22Rv1 (cell line): Measurements from ENCODE around the gene CISD1.

Experiments used
- H3K27ac ChIP-seq: fragments of 450-650 bp; 2 replicates; pipeline ENCODE4 v1.5.1; 2017
- CTCF ChIP-seq: fragments of 450-650 bp; IDR thresholded peaks from 2 replicates; pipeline ENCODE4 v1.5.1; 2017; ENCODE audit warnings: mild to moderate bottlenecking
- ZFX ChIP-seq: fragments of 450-650 bp; IDR thresholded peaks from 2 replicates; pipeline ENCODE4 v1.6.1; 2017; ENCODE audit warnings: antibody characterized with exemption, borderline replicate concordance

The CISD1 gene

DNA sequence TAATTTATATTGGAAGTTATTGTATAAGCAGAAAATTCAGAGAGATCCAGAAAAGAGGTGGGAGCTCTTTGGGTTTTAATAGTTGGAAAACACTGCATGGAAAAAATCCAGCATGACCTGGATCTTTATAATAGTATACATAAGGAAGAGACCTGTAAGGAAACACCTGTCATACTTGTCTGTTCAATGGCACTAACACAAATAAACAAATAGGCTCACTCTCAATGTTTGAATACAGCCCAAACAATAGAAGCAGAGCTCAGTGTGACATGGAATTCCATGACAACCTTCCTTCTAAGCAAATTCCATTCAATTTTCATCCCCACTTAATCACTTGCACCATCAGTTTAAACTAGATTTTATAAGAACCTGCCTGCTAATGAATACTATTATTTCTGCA, 31.7 kb downstream of the CISD1 start:
- TF ChIP-seq CTCF: no peak
- no peak for TF ChIP-seq ZFX

GRCh38 chr10:58302254-58302653, 33.3 kb downstream of the CISD1 start:
- no peak for TF ChIP-seq ZFX
- no peak for TF ChIP-seq CTCF
- no peak overlapping the region for H3K27ac ChIP-seq

More for the DNA sequence above, 31.7 kb downstream of the CISD1 start:
- no peak overlapping the region for H3K27ac ChIP-seq

DNA sequence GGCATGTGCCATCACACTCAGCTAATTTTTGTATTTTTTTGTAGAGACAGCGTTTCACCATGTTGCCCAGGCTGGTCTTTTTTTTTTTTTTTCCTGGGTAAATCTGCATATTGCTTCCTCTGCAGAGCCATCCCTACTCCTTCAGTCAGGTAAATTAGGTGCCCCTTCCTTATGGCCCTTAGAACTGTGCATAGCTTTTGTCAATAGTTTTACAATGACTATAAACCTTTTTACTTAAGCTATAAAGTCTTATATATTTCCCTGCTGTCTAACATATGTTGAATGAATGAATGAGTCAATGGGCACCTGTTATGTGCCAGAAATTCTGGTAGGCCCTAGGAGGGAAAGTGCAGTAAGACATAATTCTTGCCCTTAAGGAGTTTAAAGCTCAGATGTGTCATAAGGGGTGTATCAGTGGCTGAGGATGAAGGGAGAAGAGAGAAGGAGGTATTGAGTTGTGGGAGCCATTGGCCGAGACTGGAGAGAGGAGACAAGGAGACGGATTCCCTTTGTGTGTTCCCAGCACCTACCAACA, 35.2 kb downstream of the CISD1 start:
- no peak for TF ChIP-seq CTCF
- TF ChIP-seq ZFX: no peak
- H3K27ac ChIP-seq: no peak overlapping the region

DNA sequence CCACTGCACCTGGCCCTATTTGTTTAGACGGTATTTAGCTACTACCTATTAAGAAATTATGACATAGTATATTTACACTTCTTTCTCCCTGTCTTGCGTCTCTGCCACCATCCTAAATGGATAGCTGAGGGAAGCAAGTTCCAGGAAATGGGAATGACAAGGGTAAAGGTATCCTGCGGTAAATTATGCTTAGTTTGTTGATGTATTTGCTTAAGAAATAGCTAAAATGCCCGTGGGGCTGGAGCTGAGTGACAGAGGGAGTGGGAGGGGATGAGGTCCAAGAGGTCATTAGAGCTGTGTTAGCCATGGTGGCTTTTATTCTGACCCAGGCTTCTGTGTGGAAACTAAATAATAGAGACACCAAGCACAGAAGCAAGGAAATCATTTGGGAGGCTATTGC, 36.9 kb downstream of the CISD1 start:
- no peak for TF ChIP-seq ZFX
- no peak overlapping the region for H3K27ac ChIP-seq

GRCh38 chr10:58307676-58308075, 38.7 kb downstream of the CISD1 start:
- TF ChIP-seq ZFX: no peak
- TF ChIP-seq CTCF: no peak
- H3K27ac ChIP-seq: no peak overlapping the region

DNA sequence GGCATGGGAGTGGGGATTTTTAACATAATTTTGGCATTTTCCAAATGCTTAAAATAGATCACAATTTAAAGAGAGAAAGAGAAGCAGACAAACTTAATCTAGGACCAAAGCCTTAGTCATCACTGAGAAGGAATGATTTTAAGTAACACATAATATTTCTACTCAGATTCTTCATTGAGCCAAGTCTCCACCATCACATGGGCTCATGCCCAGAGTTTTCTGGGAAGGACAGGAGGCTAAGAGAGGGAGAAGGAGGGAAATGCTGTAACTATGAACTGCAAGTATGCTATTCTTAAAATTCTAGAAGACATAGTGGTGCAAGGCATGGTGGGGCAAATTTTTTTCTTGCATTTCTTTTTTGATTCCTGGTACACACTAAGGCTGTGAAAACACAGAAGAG, 42.1 kb downstream of the CISD1 start:
- TF ChIP-seq CTCF (no peak), ZFX (no peak)
- no peak overlapping the region for H3K27ac ChIP-seq

DNA sequence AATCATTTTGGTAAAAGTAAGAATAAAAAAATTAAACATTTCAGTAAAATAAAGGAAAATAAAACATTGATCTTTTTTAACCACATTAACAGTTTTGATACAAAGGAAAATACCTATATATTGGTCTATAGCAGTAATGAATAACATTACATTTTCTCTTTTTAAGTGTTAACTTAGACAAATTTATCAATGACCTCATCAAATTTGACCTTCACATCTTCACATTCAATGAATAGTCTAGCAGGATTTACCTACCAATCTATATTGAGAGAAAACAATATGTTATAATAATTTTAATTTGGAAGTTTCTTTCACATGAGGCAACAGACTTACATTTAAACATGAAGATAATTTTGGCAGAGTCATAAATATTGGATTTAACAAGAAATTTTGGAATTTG, 47.9 kb downstream of the CISD1 start:
- TF ChIP-seq CTCF (no peak), ZFX (no peak)
- no peak overlapping the region for H3K27ac ChIP-seq

GRCh38 chr10:58318346-58318745, 49.4 kb downstream of the CISD1 start:
- TF ChIP-seq ZFX (no peak), CTCF (no peak)
- H3K27ac ChIP-seq: no peak overlapping the region
